ENCODE data around the gene ZNF668. TPM values are rescaled to one million over a fixed set of nuclear protein-coding genes. Genes with fewer than 3 reads are reported as not detected.
A peak's percentile ranks its signal among the peaks of the same experiment; 100 is the strongest.

ZNF668 gene
- polyA plus RNA-seq, 5 donors: 3.6 to 8.1 (median 4.6) TPM

DNA sequence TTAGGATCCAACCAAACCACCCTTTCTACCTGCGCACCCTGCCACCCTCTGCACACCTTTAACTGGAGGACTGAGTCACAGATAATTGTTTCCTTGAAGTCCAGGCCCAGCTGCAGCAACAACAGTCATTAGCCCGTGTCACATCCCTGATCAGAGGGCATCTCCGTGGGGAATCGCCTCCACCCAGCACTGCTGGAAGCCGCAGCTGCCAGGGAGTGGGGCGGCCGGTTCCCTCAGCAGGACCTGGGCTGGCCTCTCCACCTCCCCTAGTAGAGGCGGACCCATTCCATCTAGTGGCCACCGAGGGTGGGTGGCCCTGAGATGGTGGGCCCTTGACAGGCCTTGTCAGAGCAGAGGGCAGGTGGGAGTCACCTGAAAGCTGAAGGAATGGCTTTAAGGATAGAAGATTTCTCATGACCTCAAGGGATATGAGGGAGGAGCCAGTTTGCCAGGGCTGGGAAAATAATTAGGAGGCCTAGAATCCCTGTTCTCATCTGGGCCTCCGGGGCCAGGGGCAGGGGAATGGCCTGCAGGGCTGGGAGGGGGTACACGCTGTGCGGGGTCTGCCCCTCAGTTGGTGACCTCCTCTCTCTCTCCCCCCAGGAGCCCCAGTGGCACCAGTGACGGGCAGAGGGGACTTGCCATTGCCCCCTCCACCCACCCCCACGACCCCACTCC is 8.5 kb upstream of the ZNF668 start:
- no peak for DNase-seq

DNA sequence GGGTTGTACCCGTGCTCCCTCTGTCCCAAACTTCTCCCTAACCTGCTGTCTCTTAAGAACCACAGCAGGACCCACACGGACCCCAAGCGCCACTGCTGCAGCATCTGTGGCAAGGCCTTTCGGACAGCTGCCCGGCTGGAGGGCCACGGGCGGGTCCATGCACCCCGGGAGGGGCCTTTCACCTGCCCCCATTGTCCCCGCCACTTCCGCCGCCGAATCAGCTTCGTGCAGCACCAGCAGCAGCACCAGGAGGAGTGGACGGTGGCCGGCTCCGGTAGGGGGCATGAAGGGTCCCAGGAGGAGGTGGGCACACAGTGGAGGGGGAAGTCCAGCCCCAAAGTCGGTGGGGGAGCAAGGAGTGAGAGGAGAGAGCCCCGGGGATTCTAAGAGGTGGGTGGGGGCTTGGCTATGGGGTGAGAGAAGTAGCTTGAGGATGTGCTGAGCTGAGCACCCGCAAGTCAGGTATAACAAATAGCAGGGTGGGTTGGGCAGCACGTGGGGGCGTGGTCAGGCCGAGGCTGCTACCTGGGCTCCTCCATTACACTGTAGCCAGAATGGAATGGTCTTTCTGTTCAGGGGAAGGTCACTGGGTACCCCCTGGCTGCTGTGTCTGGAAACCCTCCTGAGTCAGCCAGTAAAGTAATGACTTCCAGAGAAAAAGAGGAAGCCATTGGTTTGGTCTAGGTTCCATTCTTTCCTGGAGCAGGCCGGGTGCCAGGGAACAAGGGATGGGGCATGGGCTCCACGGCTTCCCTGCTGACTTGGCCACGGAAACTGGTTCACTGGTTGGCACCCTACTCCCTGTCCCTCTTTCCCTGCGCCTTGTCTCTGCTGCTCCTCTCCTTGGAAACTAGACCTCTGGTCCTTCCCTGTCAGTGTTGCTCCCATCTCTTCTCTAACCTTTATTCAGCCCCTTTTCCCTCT is 7.7 kb upstream of the ZNF668 start:
- no peak for DNase-seq

DNA sequence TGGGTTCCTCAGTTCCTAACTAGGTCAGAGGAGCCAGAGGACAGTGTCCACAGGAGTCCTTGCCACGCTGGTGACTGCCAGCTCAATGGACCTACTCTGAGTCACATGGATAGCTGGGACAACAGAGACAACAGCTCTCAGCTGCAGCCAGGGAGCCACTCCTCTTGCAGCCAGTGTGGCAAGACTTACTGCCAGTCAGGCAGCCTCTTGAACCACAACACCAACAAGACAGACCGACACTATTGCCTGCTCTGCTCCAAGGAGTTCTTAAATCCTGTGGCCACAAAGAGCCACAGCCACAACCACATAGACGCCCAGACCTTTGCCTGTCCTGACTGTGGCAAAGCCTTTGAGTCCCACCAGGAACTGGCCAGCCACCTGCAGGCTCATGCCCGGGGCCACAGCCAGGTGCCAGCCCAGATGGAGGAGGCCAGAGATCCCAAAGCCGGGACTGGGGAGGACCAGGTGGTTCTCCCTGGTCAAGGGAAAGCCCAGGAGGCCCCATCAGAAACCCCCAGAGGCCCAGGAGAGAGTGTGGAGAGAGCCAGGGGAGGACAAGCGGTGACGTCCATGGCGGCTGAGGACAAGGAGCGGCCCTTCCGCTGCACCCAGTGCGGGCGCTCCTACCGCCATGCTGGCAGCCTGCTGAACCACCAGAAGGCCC is 6.8 kb upstream of the ZNF668 start:
- no peak for DNase-seq

DNA sequence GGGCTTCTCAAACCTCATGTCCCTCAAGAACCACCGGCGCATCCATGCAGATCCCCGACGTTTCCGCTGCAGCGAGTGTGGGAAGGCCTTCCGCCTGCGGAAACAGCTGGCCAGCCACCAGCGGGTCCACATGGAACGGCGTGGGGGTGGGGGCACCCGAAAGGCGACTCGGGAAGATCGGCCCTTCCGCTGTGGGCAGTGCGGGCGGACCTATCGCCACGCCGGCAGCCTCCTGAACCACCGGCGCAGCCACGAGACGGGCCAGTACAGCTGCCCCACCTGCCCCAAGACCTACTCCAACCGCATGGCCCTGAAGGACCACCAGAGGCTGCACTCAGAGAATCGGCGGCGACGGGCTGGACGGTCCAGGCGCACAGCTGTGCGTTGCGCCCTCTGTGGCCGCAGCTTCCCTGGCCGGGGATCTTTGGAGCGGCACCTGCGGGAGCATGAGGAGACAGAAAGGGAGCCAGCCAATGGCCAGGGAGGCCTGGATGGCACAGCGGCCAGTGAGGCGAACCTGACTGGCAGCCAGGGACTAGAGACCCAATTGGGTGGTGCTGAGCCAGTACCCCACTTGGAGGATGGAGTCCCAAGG is 6.1 kb upstream of the ZNF668 start:
- DNase-seq: no peak

DNA sequence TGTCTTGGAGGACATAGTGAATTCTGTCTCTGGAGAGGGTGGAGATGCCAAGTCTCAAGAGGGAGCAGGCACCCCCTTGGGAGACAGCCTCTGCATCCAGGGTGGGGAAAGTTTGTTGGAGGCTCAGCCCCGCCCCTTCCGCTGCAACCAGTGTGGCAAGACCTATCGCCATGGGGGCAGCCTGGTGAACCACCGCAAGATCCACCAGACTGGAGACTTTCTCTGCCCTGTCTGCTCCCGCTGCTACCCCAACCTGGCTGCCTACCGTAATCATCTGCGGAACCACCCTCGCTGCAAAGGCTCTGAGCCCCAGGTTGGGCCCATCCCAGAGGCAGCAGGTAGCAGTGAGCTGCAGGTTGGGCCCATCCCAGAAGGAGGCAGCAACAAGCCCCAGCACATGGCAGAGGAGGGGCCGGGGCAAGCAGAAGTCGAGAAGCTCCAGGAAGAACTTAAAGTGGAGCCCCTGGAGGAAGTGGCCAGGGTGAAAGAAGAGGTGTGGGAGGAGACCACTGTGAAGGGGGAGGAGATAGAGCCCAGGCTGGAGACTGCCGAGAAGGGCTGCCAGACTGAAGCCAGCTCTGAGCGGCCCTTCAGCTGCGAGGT is 5.4 kb upstream of the ZNF668 start:
- no peak for DNase-seq

DNA sequence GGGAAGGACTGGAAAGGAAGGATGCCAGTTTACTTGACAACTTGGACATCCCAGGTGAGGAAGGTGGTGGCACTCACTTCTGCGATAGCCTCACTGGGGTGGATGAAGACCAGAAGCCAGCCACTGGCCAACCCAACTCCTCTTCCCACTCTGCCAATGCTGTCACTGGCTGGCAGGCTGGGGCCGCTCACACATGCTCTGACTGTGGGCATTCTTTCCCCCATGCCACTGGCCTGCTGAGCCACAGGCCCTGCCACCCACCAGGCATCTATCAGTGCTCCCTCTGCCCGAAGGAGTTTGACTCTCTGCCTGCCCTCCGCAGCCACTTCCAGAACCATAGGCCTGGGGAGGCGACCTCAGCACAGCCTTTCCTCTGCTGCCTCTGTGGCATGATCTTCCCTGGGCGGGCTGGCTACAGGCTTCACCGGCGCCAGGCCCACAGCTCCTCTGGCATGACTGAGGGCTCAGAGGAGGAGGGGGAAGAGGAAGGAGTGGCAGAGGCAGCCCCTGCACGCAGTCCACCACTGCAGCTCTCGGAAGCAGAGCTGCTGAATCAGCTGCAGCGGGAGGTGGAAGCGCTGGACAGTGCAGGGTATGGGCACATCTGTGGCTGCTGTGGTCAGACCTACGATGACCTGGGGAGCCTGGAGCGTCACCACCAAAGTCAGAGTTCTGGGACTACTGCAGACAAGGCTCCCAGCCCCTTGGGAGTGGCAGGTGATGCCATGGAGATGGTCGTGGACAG is 4.7 kb upstream of the ZNF668 start:
- DNase-seq: no peak

DNA sequence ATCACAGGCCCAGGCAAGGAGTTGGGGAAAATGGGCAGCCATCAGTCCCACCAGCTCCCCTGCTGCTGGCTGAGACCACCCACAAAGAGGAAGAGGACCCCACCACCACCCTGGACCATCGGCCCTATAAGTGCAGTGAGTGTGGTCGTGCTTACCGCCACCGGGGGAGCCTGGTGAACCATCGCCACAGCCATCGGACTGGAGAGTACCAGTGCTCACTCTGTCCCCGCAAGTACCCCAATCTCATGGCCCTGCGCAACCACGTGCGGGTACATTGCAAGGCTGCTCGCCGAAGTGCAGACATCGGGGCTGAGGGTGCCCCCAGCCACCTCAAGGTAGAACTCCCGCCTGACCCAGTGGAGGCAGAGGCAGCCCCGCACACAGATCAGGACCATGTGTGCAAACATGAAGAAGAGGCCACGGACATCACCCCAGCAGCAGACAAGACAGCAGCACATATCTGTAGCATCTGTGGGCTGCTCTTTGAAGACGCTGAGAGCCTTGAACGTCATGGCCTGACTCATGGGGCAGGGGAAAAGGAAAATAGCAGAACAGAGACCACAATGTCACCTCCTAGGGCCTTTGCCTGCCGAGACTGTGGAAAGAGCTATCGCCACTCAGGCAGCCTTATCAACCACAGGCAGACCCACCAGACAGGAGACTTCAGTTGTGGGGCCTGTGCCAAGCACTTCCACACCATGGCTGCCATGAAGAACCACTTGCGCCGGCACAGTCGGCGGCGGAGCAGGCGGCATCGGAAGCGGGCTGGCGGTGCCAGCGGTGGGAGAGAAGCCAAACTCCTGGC is 3.8 kb upstream of the ZNF668 start:
- no peak for DNase-seq

DNA sequence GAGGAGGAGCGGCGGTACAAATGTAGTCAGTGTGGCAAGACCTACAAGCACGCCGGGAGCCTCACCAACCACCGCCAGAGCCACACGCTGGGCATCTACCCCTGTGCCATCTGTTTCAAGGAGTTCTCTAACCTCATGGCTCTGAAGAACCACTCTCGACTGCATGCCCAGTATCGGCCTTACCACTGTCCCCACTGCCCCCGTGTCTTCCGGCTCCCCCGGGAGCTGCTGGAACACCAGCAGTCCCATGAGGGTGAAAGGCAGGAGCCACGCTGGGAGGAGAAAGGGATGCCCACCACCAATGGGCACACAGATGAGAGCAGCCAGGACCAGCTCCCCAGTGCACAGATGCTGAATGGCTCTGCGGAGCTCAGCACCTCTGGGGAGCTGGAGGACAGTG is 3.0 kb upstream of the ZNF668 start:
- no peak for DNase-seq

DNA sequence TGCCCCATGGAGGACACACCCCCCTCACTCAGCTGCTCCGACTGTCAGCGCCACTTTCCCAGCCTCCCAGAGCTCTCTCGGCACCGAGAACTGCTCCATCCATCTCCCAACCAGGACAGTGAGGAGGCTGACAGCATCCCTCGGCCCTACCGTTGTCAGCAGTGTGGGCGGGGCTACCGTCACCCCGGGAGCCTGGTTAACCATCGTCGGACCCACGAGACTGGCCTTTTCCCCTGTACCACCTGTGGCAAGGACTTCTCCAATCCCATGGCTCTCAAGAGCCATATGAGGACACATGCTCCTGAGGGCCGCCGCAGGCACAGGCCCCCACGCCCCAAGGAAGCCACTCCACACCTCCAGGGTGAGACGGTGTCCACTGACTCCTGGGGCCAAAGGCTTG is 2.3 kb upstream of the ZNF668 start:
- DNase-seq: no peak

DNA sequence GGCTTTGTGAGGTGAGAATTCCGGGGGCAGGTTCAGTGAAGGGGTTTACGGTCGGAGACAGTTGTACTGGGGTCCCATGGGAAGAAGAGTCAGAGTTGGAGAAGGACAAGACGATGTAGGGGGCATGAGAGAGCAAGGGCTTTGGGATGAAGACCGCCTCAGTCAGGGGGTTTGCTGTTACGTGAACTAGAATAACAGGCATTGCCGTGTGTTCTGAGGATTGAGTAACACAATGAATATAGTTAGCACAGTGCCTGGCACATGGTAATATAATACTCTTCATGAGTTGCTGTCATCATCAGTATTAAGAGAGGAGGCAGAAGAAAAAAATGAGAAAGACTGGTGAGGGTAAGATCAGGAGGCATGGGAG is 759 bp upstream of the ZNF668 start:
- DNase-seq: no peak

DNA sequence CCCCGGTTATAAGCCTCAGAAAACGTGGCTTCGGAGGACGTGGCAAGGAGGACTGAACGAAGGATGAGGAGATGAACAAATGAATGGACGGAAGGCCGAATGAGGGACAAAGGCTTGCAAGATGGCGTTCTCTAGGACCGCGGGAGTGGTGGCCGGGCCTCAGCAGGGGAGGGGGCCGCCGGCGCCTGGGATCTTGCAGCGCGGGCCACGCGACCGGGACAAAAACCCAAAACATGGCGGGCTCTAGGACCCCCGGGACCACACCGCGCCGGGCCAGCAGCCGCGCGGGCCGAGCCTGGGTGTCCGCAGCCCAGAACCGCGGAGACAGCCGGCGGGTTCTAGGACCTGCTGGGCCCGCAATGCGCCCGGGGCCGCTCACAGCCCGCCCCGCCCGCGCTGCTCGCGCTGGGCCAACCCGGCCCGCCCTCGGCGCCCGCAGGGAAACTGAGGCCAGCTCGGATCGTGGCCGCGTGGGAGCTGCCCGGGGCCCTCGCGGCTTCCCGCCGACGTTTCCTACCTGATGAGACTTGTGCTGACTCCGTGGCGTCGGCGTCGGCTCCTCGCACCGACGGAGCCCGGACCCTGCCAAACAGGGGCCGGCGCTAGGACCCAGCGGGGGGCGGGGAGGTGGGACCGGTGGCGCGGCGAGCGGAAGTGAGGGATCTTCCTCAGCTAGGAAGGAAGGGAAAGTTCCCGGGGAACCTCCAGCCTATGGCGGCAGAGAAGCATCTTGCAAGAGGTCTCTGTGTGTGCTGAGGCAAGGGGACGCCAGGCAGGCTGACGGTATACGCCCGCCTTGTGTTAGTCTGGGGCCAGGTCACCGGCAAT is 684 bp downstream of the ZNF668 start:
- DNase-seq: peak; percentile 91 to 94

DNA sequence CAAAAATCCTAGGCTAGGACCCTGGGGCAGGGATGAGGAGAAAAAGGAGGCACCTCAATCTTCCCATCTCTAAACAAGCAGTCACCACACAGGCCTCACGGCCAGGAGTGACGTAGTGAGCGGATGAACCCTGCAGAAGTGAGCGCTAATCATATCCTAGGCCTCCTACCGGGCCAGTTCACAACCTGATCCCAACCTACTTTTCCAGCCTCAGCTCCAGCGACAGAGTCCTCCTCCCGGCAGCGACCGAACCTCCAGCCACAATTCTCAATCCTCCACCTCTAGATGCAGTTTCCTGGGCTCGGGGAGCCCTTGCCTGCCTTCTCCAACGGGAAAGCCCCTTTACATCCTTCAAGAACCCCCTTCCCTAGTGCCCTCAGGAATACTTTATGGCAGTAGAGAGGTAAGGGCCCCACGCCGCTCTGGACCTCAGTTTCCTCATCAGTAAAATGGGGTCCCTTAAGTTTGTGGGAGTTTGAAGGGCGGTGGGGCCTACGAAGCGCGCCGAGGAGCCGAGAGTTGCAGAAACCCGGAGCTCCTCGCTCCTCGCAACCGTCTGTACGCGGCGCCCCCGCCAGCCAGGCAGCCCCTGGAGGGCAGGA is 1.4 kb downstream of the ZNF668 start:
- DNase-seq: no peak

DNA sequence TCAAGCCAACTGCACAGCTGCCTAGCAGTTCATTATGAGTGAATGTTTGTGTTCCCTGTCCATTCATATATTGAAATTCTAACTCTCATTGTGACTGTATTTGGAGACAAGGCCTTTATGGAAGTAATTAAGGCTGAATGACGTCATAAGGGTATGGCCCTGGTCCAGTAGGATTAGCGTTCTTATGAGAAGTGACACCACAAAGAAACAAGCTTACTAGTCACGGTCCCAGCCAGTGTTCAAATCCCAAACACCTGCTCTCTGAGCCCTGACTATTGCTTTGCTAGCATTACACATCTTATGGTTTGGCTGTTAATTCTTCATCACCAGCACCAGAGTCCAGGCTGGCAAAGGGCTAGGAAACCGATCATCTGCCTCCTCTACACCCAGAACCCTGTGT is 2.2 kb downstream of the ZNF668 start:
- DNase-seq: no peak

DNA sequence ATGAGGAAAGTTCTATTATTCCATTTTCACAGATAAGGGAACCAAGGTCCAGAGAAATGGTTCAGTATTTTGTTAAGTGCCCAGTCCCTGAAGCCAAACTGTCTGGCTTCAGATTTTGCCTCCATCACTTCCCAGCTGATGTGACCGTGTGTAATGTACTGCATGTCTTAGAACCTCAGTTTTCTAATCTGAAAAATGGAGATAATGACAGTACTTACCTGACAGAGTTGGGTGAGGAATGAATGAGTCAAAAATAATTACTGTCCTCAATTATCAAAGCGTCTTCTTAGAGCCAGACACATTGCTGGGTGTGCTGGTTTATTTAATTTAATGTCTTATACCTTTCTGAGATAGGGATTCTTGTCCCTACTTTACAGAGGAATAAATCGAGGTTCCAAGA is 6.7 kb downstream of the ZNF668 start:
- no peak for DNase-seq

DNA sequence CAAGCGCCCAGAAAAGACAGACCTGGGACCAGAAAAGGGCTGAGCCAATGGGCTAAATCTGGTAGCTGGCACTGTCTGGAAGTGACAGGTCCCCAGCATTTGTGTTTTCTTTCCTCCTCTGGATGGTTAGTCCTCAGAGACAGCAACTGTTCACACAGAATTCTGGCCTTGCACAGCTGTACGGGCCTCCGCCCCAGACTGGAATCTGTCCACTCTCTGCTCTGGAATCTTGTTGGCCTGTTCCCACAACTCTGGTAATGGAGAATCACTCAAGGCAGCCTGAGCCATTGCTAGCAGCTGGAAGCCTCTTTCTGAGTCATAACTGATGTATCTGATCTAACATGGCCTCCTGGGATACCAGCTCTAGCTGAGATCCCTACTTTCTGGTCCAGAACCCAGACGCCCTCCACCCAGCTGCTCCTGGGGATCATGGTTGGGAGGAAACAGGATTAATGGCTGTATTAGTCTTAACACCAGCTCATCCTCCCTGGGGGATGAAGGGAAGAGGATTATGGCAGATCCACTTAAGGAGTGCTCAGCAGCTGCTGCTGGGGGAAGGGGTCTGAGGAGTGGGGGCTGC is 9.1 kb downstream of the ZNF668 start:
- DNase-seq: no peak

DNA sequence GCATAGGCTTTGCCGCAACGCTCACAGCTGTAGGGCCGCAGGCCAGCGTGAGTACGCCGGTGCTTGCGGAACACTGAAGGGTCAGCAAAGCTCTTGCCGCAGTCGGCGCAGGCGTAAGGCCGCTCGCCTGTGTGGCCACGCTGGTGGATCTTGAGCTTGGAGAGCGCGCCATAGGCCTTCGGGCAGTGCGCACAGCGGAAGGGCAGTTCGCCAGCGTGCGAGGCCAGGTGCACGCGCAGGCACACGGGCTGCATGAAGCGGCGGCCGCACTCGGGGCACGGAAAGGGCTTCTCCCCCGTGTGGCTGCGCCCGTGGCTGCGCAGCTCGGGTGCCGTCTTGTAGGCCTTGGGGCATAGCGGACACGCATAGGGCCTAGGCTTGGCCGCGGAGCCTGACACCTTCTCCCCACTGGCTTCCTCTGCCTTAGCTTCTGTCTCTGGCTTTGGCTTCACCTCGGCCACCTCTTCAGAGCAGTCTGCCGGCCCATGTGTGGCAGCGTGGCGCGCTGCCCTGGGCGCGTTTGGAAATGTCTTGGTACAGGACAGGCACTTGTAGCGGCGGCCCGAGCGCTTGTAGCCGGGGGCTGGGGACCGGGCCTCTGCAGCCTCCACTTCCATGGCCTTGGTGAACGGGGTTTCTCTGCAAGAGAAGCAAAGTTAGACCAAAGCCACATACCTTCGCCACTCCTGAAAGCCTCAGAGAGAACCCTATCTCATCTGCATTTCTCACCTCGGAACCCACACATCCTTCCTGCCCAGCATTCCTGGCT is 10.0 kb downstream of the ZNF668 start:
- DNase-seq: no peak

DNA sequence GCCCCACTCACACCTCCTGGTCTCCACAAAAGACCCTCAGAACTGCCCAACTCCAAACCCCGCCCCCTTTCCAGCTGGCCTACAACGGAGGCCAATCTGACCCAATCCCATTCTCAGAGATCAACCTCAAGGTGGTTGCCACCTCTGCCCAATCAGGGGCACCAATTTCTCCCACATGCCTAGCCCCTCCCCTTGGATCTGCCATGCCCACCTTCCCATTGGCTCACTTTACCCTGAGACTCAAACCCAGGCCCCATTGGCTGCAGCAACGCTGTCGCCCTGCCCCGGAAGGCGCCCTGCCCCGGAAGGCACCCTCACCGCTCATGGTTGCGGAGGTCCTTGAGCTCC is 10.6 kb downstream of the ZNF668 start:
- DNase-seq: no peak
